H1 (cell line): ENCODE measurements around the gene RTKN2. TPM values are rescaled to one million over a fixed set of nuclear protein-coding genes. Genes with fewer than 3 reads are reported as not detected.

Experiments
- CTCF ChIA-PET: fragments of 300-600 bp; sonication (Branson Sonifier 250); formaldehyde crosslinking; loops from one replicate; lab custom pipeline; 2021; ENCODE audit not compliant: partially characterized antibody; lab: Charles Lee
- POLR2A ChIA-PET: fragments of 300-600 bp; sonication (Branson Sonifier 250); formaldehyde crosslinking; loops from one replicate; lab custom pipeline; 2021; ENCODE audit warnings: inconsistent platforms; ENCODE audit not compliant: partially characterized antibody; lab: Charles Lee
- DNase-seq, 2 experiments: peaks; one replicate each; pipeline versions ENCODE4 v3.0.0 to v3.0.0-alpha.2; 2010 to 2022; ENCODE audit warnings: low spot score in 2 of 2, low read depth in 1 of 2, mixed read lengths in 1 of 2
- FAIRE-seq: peaks from 2 replicates; lab custom pipeline; 2011; peaks lifted over from hg19 to GRCh38; lab: Jason Lieb, UNC
- H2AFZ ChIP-seq: 2 replicates; pipeline ENCODE4 v1.8.1; 2012; ENCODE audit warnings: low read length, inconsistent platforms
- H2AK5ac ChIP-seq: 2 replicates; pipeline ENCODE4 v1.6.1; 2013; ENCODE audit warnings: low read depth, low read length
- H2BK120ac ChIP-seq: replicated peaks from 2 replicates; pipeline ENCODE3; 2013; ENCODE audit warnings: low read depth, low read length, inconsistent platforms
- H2BK12ac ChIP-seq: 2 replicates; pipeline ENCODE4 v1.6.1; 2013; ENCODE audit warnings: low read depth, low read length
- H2BK15ac ChIP-seq: 2 replicates; pipeline ENCODE4 v1.6.1; 2013; ENCODE audit warnings: low read length
- H2BK20ac ChIP-seq: 2 replicates; pipeline ENCODE4 v1.6.1; 2013; ENCODE audit warnings: low read length
- H2BK5ac ChIP-seq: 2 replicates; pipeline ENCODE4 v1.6.1; 2013; ENCODE audit warnings: low read depth, low read length
- H3K14ac ChIP-seq: 2 replicates; pipeline ENCODE4 v1.6.1; 2013; ENCODE audit warnings: inconsistent platforms; ENCODE audit not compliant: insufficient read length
- H3K18ac ChIP-seq: 2 replicates; pipeline ENCODE4 v1.6.1; 2013; ENCODE audit warnings: low read length; ENCODE audit errors: extremely low read depth
- H3K23ac ChIP-seq: 2 replicates; pipeline ENCODE4 v1.6.1; 2013; ENCODE audit warnings: inconsistent platforms; ENCODE audit not compliant: insufficient read length
- H3K23me2 ChIP-seq: 2 replicates; pipeline ENCODE4 v1.6.1; 2013; ENCODE audit warnings: low read depth, low read length
- H3K27ac ChIP-seq: 2 replicates; pipeline ENCODE4 v1.6.1; 2011; ENCODE audit warnings: low read depth, low read length, inconsistent platforms
- H3K27me3 ChIP-seq, 4 experiments: replicated peaks in 1 of 4; 1 replicate in 1 of 4; 2 replicates in 3 of 4; pipeline versions ENCODE4 v1.6.1 to v1.8.1; 2011 to 2013; ENCODE audit warnings: low read length in 3 of 4, mild to moderate bottlenecking in 3 of 4, inconsistent platforms in 2 of 4, mixed read lengths in 2 of 4, moderate library complexity in 1 of 4; ENCODE audit not compliant: control insufficient read depth in 3 of 4, insufficient read depth in 3 of 4; ENCODE audit errors: extremely low read depth in 1 of 4
- H3K36me3 ChIP-seq, 4 experiments: 2 replicates each; pipeline versions ENCODE4 v1.6.1 to v1.8.1; 2011 to 2013; ENCODE audit warnings: mild to moderate bottlenecking in 4 of 4, low read length in 3 of 4, moderate library complexity in 2 of 4, control low read depth in 1 of 4, inconsistent platforms in 1 of 4; ENCODE audit not compliant: insufficient read depth in 4 of 4, control insufficient read depth in 2 of 4
- H3K4ac ChIP-seq: replicated peaks from 2 replicates; pipeline ENCODE3; 2013; ENCODE audit warnings: low read length, low read depth, mixed read lengths, inconsistent platforms; ENCODE audit not compliant: insufficient read length
- H3K4me1 ChIP-seq, 4 experiments: replicated peaks in 1 of 4; 1 replicate in 1 of 4; 2 replicates in 3 of 4; pipeline versions ENCODE4 v1.6.1 to v1.8.1; 2011 to 2013; ENCODE audit warnings: low read length in 3 of 4, inconsistent platforms in 2 of 4, mixed read lengths in 1 of 4; ENCODE audit not compliant: insufficient read depth in 4 of 4, control insufficient read depth in 3 of 4
- H3K4me2 ChIP-seq, 2 experiments: 2 replicates each; pipeline versions ENCODE4 v1.6.1 to v1.8.1; 2011 to 2013; ENCODE audit warnings: low read depth in 2 of 2, low read length in 2 of 2, control low read depth in 1 of 2, inconsistent platforms in 1 of 2, mild to moderate bottlenecking in 1 of 2; ENCODE audit not compliant: insufficient read depth in 1 of 2
- H3K4me3 ChIP-seq, 4 experiments: fragments of 200-600, 300-600 bp in 1 of 4; sonication (generic), shearing (Covaris generic), sonication (Bioruptor Twin) in 1 of 4; 2 replicates each; pipeline versions ENCODE4 v1.5.1 to v1.8.1; 2011 to 2016; ENCODE audit warnings: low read length in 4 of 4, low read depth in 3 of 4, control low read depth in 2 of 4, inconsistent platforms in 2 of 4, mild to moderate bottlenecking in 2 of 4, mixed read lengths in 1 of 4, moderate library complexity in 1 of 4; ENCODE audit not compliant: insufficient read depth in 2 of 4; ENCODE audit errors: extremely low read depth in 1 of 4
- H3K56ac ChIP-seq: replicated peaks from 2 replicates; pipeline ENCODE3; 2013; ENCODE audit warnings: low read depth, mild to moderate bottlenecking, mixed read lengths, low read length, inconsistent platforms; ENCODE audit not compliant: insufficient read length
- H3K79me1 ChIP-seq: 2 replicates; pipeline ENCODE4 v1.6.1; 2013; ENCODE audit warnings: low read depth, low read length, control low read depth
- H3K79me2 ChIP-seq, 2 experiments: 2 replicates each; pipeline versions ENCODE4 v1.6.1 to v1.8.1; 2012 to 2013; ENCODE audit warnings: low read length in 2 of 2, mild to moderate bottlenecking in 2 of 2, inconsistent platforms in 1 of 2; ENCODE audit not compliant: insufficient read depth in 2 of 2, control insufficient read depth in 1 of 2
- H3K9ac ChIP-seq, 4 experiments: replicated peaks in 1 of 4; 1 replicate in 1 of 4; 2 replicates in 3 of 4; pipeline versions ENCODE4 v1.6.1 to v1.8.1; 2011 to 2013; ENCODE audit warnings: low read depth in 3 of 4, low read length in 3 of 4, control low read depth in 2 of 4, mild to moderate bottlenecking in 2 of 4, moderate library complexity in 2 of 4, inconsistent platforms in 1 of 4; ENCODE audit errors: extremely low read depth in 1 of 4
- H3K9me3 ChIP-seq, 2 experiments: 2 replicates each; pipeline versions ENCODE4 v1.6.1 to v1.8.1; 2012 to 2013; ENCODE audit warnings: mild to moderate bottlenecking in 2 of 2, moderate library complexity in 2 of 2, control low read depth in 1 of 2, inconsistent platforms in 1 of 2, low read depth in 1 of 2, low read length in 1 of 2, mixed read lengths in 1 of 2; ENCODE audit not compliant: insufficient read depth in 2 of 2
- H4K20me1 ChIP-seq, 2 experiments: replicated peaks in 1 of 2; 2 replicates each; pipeline versions ENCODE3 to v1.8.1; 2011 to 2013; ENCODE audit warnings: inconsistent platforms in 2 of 2, low read length in 2 of 2, mild to moderate bottlenecking in 1 of 2; ENCODE audit not compliant: insufficient read depth in 2 of 2, control insufficient read depth in 1 of 2
- H4K5ac ChIP-seq: 2 replicates; pipeline ENCODE4 v1.6.1; 2013; ENCODE audit warnings: low read length, low read depth, mixed read lengths, inconsistent platforms; ENCODE audit not compliant: insufficient read length
- H4K8ac ChIP-seq: 2 replicates; pipeline ENCODE4 v1.8.0; 2013; ENCODE audit warnings: mild to moderate bottlenecking, moderate library complexity, low read length, inconsistent platforms; ENCODE audit not compliant: insufficient read depth; ENCODE audit errors: extremely low read depth
- H4K91ac ChIP-seq: replicated peaks from 2 replicates; pipeline ENCODE3; 2013; ENCODE audit warnings: low read length, mixed read lengths, inconsistent platforms; ENCODE audit not compliant: insufficient read length
- CBX5 ChIP-seq: fragments of 300-800, 300-1000 bp; sonication (generic); IDR thresholded peaks from 2 replicates; pipeline ENCODE4 v1.7.1; 2016; ENCODE audit warnings: antibody characterized with exemption, low read length, low read depth
- CHD2 ChIP-seq: IDR thresholded peaks from 2 replicates; pipeline ENCODE4 v1.6.1; 2012; ENCODE audit warnings: low read length, improper control_type of control experiment
- CREB1 ChIP-seq: IDR thresholded peaks from 2 replicates; pipeline ENCODE4 v1.6.1; 2012; ENCODE audit warnings: inconsistent platforms
- EP300 ChIP-seq, 2 experiments: IDR thresholded peaks; 1 replicate in 1 of 2; 2 replicates in 1 of 2; pipeline ENCODE4 v1.6.1; 2011 to 2012; ENCODE audit warnings: low read depth in 2 of 2, low read length in 2 of 2, mild to moderate bottlenecking in 2 of 2, borderline replicate concordance in 1 of 2, inconsistent platforms in 1 of 2, moderate library complexity in 1 of 2
- NANOG ChIP-seq: IDR thresholded peaks from 2 replicates; pipeline ENCODE4 v1.6.1; 2011; ENCODE audit warnings: low read length, low read depth, mild to moderate bottlenecking, inconsistent platforms; ENCODE audit not compliant: insufficient read depth, poor library complexity, severe bottlenecking
- RAD21 ChIP-seq, 2 experiments: IDR thresholded peaks in 1 of 2; conservative IDR thresholded peaks in 1 of 2; 2 replicates each; pipeline ENCODE4 v1.6.1; 2011; ENCODE audit warnings: low read depth in 2 of 2, low read length in 2 of 2, improper control_type of control experiment in 1 of 2, inconsistent platforms in 1 of 2, mild to moderate bottlenecking in 1 of 2, moderate library complexity in 1 of 2
- SRF ChIP-seq: IDR thresholded peaks from 2 replicates; pipeline ENCODE4 v1.6.1; 2011; ENCODE audit warnings: mild to moderate bottlenecking, low read depth, low read length, moderate library complexity
- TAF7 ChIP-seq: optimal IDR thresholded peaks from 2 replicates; pipeline ENCODE3; 2011; ENCODE audit warnings: low read depth, mild to moderate bottlenecking, inconsistent platforms, low read length, moderate library complexity, borderline replicate concordance
- WGBS, 2 experiments: shearing (Covaris generic) in 1 of 2; methylation state at CpG; one replicate each; pipeline versions ENCODE4 v1.1.6 to v1.1.7; 2013 to 2015; ENCODE audit warnings: low lambda C conversion rate in 2 of 2, mixed read lengths in 2 of 2, inconsistent platforms in 1 of 2, low coverage in 1 of 2, missing lambda C conversion rate in 1 of 2; ENCODE audit not compliant: insufficient replicate concordance in 2 of 2, insufficient coverage in 1 of 2, insufficient read length in 1 of 2; ENCODE audit errors: extremely low coverage in 1 of 2, missing lambda C conversion rate in 1 of 2; 5-methylcytosine and 5-hydroxymethylcytosine counted together
- polyA plus RNA-seq, 7 experiments: library from polyadenylated mRNA; depleted of rRNA in 3 of 7; stranded (reverse) in 5 of 7; unstranded in 2 of 7; fragments of >200 nt in 5 of 7; fragments of 200-250 nt in 2 of 7; gene quantifications; 1 replicate in 5 of 7; 2 replicates in 1 of 7; 4 replicates in 1 of 7; pipeline versions ENCODE4 v1.2.1 to v1.2.3, GENCODE V29; 2011 to 2013; ENCODE audit warnings: missing spikeins in 2 of 7, mixed read lengths in 2 of 7
- total RNA-seq: library from RNA; stranded (reverse); fragmentation: NEBNext Ultra II Directional; extraction: Animal tissue kit (Norgen Biotek cat#: 25700); gene quantifications from 2 replicates; pipeline ENCODE4 v1.2.1, GENCODE V29; 2021
- TF ChIP-seq, protein P1 (sequence below), 3 experiments: IDR thresholded peaks; 1 replicate in 2 of 3; 2 replicates in 1 of 3; pipeline versions ENCODE4 v1.5.1 to v1.6.1; 2011; ENCODE audit warnings: low read length in 3 of 3, mild to moderate bottlenecking in 3 of 3, inconsistent platforms in 2 of 3, low read depth in 1 of 3, moderate library complexity in 1 of 3; ENCODE audit not compliant: insufficient read depth in 1 of 3; ENCODE audit errors: control extremely low read depth in 1 of 3
- TF ChIP-seq, protein P2 (sequence below): IDR thresholded peaks from 2 replicates; pipeline ENCODE4 v1.6.1; 2011; ENCODE audit warnings: low read length, improper control_type of control experiment

The RTKN2 gene
- total and polyA plus RNA-seq, 2 of the 8 experiments (the other 6 are each of a cell fraction or from before 2014, with no cell fraction given) = 5.1 to 24.6 TPM

DNA sequence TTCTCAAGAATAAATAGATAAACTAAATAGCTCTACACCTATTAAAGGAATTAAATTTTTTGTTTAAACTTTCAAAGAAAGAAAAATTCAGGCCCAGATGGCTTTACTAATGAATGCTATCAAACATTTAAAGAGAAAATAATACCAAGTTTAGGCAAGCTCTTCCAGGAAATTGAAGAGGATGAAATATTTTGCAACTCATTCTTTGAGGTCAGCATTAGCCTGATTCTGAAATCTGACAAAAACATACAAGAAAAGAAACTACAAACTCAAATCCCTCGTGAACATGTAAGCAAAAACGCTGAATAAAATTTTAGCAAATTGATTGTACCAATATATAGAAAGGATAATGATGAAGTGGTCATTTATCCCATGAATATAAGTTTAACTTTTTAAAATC, 93.4 kb downstream of the RTKN2 start:
- H3K27ac ChIP-seq = no peak overlapping the region
- H2AFZ ChIP-seq = no peak overlapping the region
- TF ChIP-seq SRF (no peak), EP300 (IDR thresholded peaks at IDR 0.05; ENCODE audit: borderline replicate concordance in 1 of 2, low read depth in 2 of 2, low read length in 2 of 2) (no peak), CREB1 (no peak), CHD2 (no peak), RAD21 (IDR thresholded peaks at IDR 0.05 in 1 of 2, conservative IDR thresholded peaks at IDR 0.05 in 1 of 2; ENCODE audit: low read depth in 2 of 2, low read length in 2 of 2) (no peak), CBX5 (no peak), NANOG (no peak), TAF7 (no peak)
- TF ChIP-seq, protein P1, sequence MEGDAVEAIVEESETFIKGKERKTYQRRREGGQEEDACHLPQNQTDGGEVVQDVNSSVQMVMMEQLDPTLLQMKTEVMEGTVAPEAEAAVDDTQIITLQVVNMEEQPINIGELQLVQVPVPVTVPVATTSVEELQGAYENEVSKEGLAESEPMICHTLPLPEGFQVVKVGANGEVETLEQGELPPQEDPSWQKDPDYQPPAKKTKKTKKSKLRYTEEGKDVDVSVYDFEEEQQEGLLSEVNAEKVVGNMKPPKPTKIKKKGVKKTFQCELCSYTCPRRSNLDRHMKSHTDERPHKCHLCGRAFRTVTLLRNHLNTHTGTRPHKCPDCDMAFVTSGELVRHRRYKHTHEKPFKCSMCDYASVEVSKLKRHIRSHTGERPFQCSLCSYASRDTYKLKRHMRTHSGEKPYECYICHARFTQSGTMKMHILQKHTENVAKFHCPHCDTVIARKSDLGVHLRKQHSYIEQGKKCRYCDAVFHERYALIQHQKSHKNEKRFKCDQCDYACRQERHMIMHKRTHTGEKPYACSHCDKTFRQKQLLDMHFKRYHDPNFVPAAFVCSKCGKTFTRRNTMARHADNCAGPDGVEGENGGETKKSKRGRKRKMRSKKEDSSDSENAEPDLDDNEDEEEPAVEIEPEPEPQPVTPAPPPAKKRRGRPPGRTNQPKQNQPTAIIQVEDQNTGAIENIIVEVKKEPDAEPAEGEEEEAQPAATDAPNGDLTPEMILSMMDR (IDR thresholded peaks at IDR 0.05; ENCODE audit: control extremely low read depth in 1 of 3, insufficient read depth in 1 of 3, low read depth in 1 of 3, low read length in 3 of 3) = no peak
- TF ChIP-seq, protein P2, sequence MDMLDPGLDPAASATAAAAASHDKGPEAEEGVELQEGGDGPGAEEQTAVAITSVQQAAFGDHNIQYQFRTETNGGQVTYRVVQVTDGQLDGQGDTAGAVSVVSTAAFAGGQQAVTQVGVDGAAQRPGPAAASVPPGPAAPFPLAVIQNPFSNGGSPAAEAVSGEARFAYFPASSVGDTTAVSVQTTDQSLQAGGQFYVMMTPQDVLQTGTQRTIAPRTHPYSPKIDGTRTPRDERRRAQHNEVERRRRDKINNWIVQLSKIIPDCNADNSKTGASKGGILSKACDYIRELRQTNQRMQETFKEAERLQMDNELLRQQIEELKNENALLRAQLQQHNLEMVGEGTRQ = no peak
- H4K91ac ChIP-seq = no peak overlapping the region
- ChIA-PET CTCF (no interaction called here), POLR2A (no interaction called here)
- no peak overlapping the region for H3K23ac ChIP-seq
- no peaks in the 10 kb centered on the region for H4K20me1 ChIP-seq
- H3K36me3 ChIP-seq = no peaks in the 10 kb centered on the region
- H3K9ac ChIP-seq = no peak overlapping the region
- H3K23me2 ChIP-seq = no peaks in the 10 kb centered on the region
- H3K4me3 ChIP-seq = no peak overlapping the region
- H3K4ac ChIP-seq = no peak overlapping the region
- H2BK15ac ChIP-seq = no peak overlapping the region
- H4K5ac ChIP-seq = no peak overlapping the region
- no peaks in the 10 kb centered on the region for H3K79me1 ChIP-seq
- H2BK20ac ChIP-seq = no peak overlapping the region
- FAIRE-seq (no peak), DNase-seq (no peak)
- WGBS, 2 experiments = 87% methylated on average over 2 of the region's 2 CpGs; no CpG with 5 or more reads in 1 of the 2 experiments
- H3K4me1 ChIP-seq = no peaks in the 10 kb centered on the region
- no peaks in the 10 kb centered on the region for H3K9me3 ChIP-seq
- no peak overlapping the region for H3K4me2 ChIP-seq
- H3K27me3 ChIP-seq = no peaks in the 10 kb centered on the region
- H3K18ac ChIP-seq = no peak overlapping the region
- no peak overlapping the region for H2BK12ac ChIP-seq
- H2AK5ac ChIP-seq = no peak overlapping the region
- no peaks in the 10 kb centered on the region for H3K79me2 ChIP-seq
- H2BK120ac ChIP-seq = no peak overlapping the region
- H2BK5ac ChIP-seq = no peak overlapping the region
- H4K8ac ChIP-seq = no peak overlapping the region
- no peak overlapping the region for H3K56ac ChIP-seq
- no peak overlapping the region for H3K14ac ChIP-seq
